Putamen (tissue), 1 donor: ENCODE results near the gene C19orf38.
"Not testable (repeated sequence)": the region's sequence is repeated elsewhere in the genome, so short reads cannot be mapped to it uniquely, and the experiment has no call there.

Experiments used
- DNase-seq: peaks from one replicate; pipeline ENCODE4 v3.0.0-alpha.2; 2016; ENCODE audit warnings: low spot score

The C19orf38 gene

DNA sequence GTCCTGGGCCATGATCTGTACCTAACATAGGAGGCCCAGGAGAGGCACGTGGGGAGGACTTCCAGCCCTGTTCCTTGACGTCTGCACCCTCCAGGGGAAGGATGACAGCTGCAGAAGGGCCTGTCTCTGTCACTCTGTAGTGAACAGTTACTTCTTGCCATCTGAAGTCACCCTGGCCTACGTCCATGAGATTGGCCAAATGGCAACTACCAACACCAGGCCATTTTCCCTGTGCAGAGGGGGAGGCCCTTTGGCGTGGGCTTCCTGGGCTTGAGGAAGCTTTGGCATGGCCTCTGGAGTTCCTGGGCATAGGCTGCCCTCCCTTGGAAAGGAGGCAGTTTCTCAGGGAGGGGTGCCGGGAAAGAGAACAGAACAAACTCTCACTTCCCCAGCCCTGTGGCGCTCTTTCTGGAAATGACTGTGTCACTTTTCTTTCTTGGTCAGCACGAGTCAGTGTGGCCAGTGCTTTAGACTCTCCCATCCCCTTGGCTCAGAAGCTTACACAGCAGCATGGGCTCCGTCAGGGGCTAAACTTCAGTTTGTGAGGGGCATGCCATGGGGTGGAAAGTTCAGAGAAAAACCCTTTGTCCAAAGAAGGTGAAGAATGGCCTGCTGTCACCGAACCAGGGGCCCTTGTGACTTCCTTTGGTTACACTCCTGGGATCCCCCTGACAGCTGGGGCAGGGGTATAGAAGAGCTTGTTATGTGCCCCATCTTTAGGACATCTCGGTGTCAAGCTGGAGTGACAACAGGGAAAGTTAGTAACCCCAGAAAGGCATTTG, 28.4 kb downstream of the C19orf38 start:
- DNase-seq = no peak

DNA sequence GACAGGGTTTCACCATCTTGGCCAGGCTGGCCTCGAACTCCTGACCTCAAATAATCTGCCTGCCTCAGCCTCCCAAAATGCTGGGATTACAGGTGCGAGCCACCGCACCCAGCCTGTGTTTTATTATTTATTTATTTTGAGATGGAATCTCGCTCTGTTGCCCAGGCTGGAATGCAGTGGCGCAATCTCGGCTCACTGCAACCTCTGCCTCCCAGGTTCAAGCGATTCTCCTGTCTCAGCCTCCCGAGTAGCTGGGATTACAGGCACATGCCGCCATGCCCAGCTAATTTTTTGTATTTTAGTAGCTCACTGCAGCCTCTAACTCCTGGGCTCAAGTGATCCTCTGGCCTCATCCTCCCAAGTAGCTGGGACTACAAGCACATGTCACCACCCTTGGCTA, 29.4 kb downstream of the C19orf38 start:
- DNase-seq = not testable (repeated sequence)

GRCh38 chr19:10878253-10878652, 30.0 kb downstream of the C19orf38 start:
- no peak for DNase-seq

DNA sequence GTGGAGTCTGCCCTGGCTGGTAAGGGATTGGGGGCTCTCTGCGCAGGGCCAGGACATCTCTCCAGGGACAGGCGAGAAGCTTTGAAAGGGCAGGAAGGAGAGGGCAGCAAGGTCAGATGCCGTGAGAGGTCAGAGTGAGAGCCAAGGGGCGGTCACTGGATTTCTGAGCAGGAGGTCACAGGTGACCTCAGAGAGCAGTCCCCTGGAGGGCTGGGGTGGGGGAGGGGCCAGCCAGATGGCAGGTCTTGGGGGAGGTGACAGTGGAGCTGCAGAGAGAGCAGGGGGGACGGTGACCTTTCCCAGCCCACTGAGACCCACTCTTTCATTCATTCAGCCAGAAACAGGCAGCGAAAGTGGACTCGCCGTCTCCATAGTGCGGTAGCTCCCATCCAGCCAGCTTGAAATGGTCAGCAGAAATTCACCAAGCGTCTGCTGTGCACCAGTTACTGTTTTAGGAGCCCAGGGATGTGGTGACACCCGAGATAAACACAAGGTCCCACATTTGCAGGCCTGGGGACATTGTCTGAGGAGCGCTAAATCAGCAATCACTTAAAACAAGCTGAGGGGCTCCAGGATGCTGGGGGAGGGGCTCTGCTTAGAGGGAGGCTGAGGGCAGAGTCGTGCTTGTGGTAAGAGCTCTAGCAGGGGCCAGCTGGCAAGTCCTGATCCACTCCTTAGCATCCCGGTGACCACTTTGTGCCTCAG, 33.3 kb downstream of the C19orf38 start:
- no peak for DNase-seq

DNA sequence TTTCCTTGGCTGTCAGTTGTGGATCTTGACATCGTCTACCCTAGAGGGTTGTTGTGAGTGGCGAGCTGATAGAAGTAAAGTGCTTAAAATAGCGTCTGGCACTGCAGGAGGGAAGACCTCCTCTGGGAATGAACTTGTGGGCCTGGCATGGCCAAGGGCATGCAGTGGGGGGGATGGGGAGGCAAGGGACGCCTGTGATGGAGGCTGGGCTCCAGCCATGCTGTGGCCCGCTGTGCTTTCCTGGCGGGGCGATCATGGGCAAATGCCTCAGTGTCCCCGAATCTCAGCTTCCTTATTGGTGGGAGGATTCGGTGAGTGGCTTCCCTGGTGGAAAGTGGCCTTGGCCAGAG, 33.9 kb downstream of the C19orf38 start:
- no peak for DNase-seq

- no peak for DNase-seq
Observed at GRCh38 chr19:10884274-10884673, 36.1 kb downstream of the C19orf38 start.

DNA sequence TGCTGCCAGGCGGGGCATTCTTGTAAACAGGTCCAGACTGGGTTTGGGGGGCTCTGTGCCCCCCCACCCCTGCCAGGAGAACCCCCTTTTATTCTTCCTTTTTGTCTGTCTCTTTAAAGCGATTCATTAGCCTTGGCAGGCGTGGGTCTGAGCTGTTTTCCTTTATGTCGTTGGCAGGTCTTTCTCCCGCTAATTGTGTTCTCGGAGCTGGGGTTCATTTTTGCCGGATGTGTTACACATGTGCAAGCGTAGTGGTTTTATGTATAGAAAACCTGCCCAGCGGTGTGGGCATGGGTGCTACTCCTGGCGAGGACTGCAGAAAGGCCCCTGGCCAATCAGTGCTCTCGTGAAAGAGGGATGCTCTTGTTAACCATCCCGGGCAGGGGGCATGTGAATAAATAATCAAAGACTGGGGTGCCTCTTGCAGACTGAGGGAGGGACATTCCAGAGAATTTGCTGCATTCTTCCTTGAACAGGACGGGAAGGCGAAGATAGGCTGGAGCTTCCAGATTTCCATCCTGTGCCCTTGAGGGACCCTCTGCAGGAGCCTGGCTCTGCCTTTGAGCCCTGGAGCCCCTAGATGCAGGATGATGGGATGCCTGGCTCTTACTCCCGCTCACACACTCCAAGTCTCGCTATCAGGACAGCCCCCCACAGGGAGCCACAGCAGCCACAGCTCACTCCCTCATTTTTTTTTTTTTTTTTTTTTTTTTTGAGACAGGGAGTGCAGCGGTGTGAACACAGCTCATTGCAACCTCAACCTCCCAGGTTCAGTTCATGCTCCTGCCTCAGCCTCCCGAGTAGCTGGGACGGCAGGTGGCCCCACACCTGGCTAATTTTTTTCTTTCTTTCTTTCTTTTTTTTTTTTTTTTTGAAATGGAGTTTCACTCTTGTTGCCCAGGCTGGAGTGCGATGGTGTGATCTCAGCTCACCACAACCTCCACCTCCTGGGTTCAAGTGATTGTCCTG, 37.3 kb downstream of the C19orf38 start:
- DNase-seq = no peak

GRCh38 chr19:10887616-10888367, 39.6 kb downstream of the C19orf38 start:
- no peak for DNase-seq

DNA sequence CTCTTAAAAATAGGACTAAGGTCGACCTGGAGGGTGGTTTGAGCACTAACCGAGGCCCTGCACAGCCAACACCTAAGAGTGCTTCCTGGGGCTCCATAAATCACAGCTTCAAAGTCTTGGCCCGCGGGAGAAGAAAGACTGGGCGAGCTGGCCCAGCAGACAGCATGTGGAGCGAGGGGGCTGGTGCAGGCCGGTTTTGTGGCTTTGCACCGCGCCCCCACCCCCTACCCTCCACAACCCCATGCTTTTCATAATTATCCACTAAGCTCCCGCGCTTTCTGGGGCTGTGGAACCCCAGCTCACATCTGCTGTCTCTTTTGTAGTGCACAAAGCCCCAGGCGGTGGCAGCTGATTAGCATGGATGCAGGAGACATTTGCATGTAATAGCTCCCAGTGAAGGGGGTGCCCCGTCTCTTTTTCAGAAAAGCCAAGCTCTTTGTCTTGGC, 40.2 kb downstream of the C19orf38 start:
- DNase-seq = no peak

- DNase-seq = no peak
Observed at GRCh38 chr19:10889880-10890279, 41.7 kb downstream of the C19orf38 start.

GRCh38 chr19:10891405-10892086, 43.3 kb downstream of the C19orf38 start:
- no peak for DNase-seq

DNA sequence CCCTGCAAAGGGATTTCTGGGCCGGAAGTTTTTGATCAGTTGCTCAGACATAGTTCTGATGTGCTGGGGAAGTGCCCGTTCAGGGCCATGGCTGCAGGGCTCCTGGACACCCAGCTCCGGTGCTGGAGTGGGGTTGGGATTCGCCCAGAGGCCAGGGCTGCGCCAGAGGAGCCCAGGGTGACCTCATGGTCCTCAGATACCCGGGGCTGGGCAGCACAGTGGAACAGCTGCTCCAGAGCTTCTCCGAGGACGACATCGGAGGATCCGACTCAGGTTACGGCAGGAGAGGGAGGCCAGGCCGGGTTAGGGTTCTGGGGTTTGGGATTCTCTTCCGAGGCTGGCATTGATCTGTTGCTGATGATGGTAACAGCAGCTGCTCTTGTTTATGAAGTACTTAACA, 44.0 kb downstream of the C19orf38 start:
- no peak for DNase-seq

DNA sequence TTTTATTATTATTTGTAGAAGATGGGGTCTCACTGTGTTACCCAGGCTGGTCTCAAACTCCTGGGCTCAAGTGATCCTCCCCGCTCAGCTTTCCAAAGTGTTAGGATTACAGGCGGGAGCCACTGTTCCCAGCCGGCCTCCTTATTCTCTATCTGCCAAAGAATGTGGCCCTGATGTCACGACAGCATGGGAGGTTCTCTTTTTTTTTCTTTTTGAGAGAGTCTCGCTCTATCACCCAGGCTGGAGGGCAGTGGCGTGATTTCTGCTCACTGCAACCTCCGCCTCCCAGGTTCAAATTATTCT, 46.6 kb downstream of the C19orf38 start:
- DNase-seq = no peak

- no peak for DNase-seq
Observed at GRCh38 chr19:10895363-10895762, 47.1 kb downstream of the C19orf38 start.

GRCh38 chr19:10895920-10896319, 47.7 kb downstream of the C19orf38 start:
- no peak for DNase-seq

DNA sequence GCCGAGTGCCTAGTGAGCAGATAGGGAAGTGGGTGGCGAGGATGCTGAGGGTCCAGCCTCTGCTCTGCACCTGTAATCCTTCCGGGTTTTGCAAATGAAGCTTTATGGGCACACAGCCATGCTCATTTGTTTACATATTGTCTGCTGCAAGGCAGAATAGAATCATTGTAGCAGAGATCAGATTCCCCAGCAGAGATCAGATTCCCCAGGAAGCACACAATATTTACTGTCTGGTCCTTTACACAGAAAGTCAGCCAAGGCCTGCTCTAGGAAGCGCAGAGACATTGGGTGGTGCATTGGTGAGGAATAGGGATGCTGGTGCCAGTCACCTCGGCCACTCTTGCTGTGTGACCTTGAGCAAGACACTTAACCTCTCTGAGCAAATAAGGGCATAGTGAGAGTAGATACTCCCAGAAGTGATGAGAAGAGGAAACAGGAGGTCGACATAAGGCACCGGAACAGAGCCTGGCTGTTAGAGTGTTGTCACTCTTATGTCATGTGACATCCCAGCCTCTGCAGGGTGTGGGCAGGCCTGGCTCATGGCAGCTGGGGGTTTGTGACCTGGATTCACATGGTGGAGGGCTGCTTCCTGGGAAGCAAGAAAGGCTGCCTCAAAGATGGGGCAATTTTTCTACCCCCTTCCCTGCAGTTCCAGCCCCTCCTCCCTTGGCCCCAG, 48.8 kb downstream of the C19orf38 start:
- DNase-seq = no peak

GRCh38 chr19:10898633-10899032, 50.4 kb downstream of the C19orf38 start:
- DNase-seq = no peak

- no peak for DNase-seq
Observed at GRCh38 chr19:10899151-10899653, 51.0 kb downstream of the C19orf38 start.

- no peak for DNase-seq
Observed at GRCh38 chr19:10907925-10908324, 59.7 kb downstream of the C19orf38 start.

DNA sequence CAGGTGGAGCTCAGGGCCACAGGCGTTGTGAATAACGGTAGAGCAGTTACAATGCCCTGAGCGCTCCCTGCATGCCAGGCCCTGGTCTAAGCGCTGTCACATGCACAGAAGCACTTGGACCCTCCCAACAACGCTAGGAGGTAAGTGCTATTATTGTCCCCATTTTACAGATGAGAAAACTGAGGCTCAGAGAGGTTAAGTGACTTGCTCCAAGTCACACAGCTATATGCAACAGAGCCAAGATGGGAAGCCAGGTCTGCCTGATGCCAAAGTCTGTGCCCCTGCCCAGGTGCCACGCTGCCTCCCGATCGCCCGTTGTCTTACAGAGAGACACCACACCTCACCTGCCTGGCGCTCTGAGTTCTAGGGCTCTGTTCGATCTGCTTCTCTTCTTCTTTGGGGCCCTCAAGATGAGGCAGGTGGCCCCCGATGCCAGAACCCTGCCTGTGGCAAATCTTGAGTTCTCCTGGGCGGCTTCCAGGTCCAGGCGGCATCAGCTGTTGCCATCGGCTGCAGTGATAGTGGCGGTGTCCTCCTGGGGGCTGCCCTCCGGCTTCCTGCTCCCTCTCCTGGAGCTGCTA, 60.3 kb downstream of the C19orf38 start:
- DNase-seq = no peak
